ENCODE results near the gene TMEM63C. TPM values are rescaled to one million over a fixed set of nuclear protein-coding genes. Genes with fewer than 3 reads are reported as not detected.

Gene TMEM63C
- total RNA-seq, 4 donors from 2014 or later: 11.4 to 37.6 (median 18.9) TPM

GRCh38 chr14:77264466-77265186 is 83.0 kb downstream of the TMEM63C start:
- no peak overlapping the region for H3K4me3 ChIP-seq (ENCODE audit: low read depth, poor library complexity, severe bottlenecking)
- 78 to 83% methylated on average over 13 to 16 of the region's 16 CpGs for WGBS, 2 donors
- DNase-seq (ENCODE audit: low spot score in 2 of 2): no peak
- intact Hi-C loops (cut with DNase I; ENCODE audit: low total_unique reads): no loop called here
- TF ChIP-seq POLR2A (IDR thresholded peaks at IDR 0.05): no peak
- TF ChIP-seq CTCF (IDR thresholded peaks at IDR 0.05): no peak

- H3K4me3 ChIP-seq (ENCODE audit: low read depth, poor library complexity, severe bottlenecking): no peak overlapping the region
- TF ChIP-seq POLR2A (IDR thresholded peaks at IDR 0.05): no peak
- no peak for TF ChIP-seq CTCF (IDR thresholded peaks at IDR 0.05)
- intact Hi-C loops (cut with DNase I; ENCODE audit: low total_unique reads): no loop called here
- 66 to 72% methylated on average over 2 of the region's 2 CpGs for WGBS, 2 donors
- DNase-seq (ENCODE audit: low spot score in 2 of 2): no peak
Measured at GRCh38 chr14:77265187-77265515, 83.6 kb downstream of the TMEM63C start.

GRCh38 chr14:77265561-77266335 is 84.2 kb downstream of the TMEM63C start:
- H3K4me3 ChIP-seq (ENCODE audit: low read depth, poor library complexity, severe bottlenecking): no peak overlapping the region
- intact Hi-C loops (cut with DNase I; ENCODE audit: low total_unique reads): no loop called here
- WGBS, 2 donors: 72 to 84% methylated on average over 16 of the region's 16 CpGs
- TF ChIP-seq CTCF (IDR thresholded peaks at IDR 0.05) (no peak), POLR2A (IDR thresholded peaks at IDR 0.05) (no peak)
- DNase-seq (ENCODE audit: low spot score in 2 of 2): no peak

- TF ChIP-seq CTCF (IDR thresholded peaks at IDR 0.05) (no peak), POLR2A (IDR thresholded peaks at IDR 0.05) (no peak)
- no peak for DNase-seq (ENCODE audit: low spot score in 2 of 2)
- intact Hi-C loops (cut with DNase I; ENCODE audit: low total_unique reads): no loop called here
- WGBS, 2 donors: 83 to 92% methylated on average over 7 to 8 of the region's 8 CpGs
- H3K4me3 ChIP-seq (ENCODE audit: low read depth, poor library complexity, severe bottlenecking): no peak overlapping the region
Measured at GRCh38 chr14:77266336-77266735, 84.7 kb downstream of the TMEM63C start.

- no peak for DNase-seq (ENCODE audit: low spot score in 2 of 2)
- TF ChIP-seq POLR2A (IDR thresholded peaks at IDR 0.05) (no peak), CTCF (IDR thresholded peaks at IDR 0.05) (no peak)
- WGBS, 2 donors: 85 to 90% methylated on average over 5 of the region's 5 CpGs
- no peak overlapping the region for H3K4me3 ChIP-seq (ENCODE audit: low read depth, poor library complexity, severe bottlenecking)
- intact Hi-C loops (cut with DNase I; ENCODE audit: low total_unique reads): no loop called here
Measured at GRCh38 chr14:77267937-77268699, 86.5 kb downstream of the TMEM63C start.
